Right lobe of liver (tissue), 6 donors: ENCODE data around the gene SORL1. TPM values are rescaled to one million over a fixed set of nuclear protein-coding genes. Genes with fewer than 3 reads are reported as not detected.
A peak's percentile ranks its signal among the peaks of the same experiment; 100 is the strongest.

ENCODE experiments used
- ATAC-seq, 4 donors: fragments of 200-7000 bp; cut with Tn5 transposase; one replicate each; pipeline ENCODE4 v1.9.1; 2020; ENCODE audit warnings: mild to moderate bottlenecking in 4 of 4, moderate library complexity in 4 of 4
- DNase-seq, 3 donors: peaks; one replicate each; pipeline ENCODE4 v3.0.0-alpha.2; 2020
- H3K27ac ChIP-seq, 3 donors: fragments of 200-600 bp; one replicate each; pipeline ENCODE4 v1.8.0; 2022
- H3K27me3 ChIP-seq, 2 donors: fragments of 200-600 bp; one replicate each; pipeline ENCODE4 v1.8.0; 2022
- H3K36me3 ChIP-seq, 4 donors: fragments of 200-600 bp; sonication (generic) in 1 of 4; one replicate each; pipeline versions ENCODE4 v1.5.1 to v1.8.0; 2017 to 2022; ENCODE audit warnings: control low read depth in 1 of 4
- H3K4me1 ChIP-seq, 4 donors: fragments of 200-600 bp; sonication (generic) in 1 of 4; one replicate each; pipeline versions ENCODE4 v1.5.1 to v1.8.0; 2017 to 2022; ENCODE audit warnings: control low read depth in 1 of 4
- H3K4me3 ChIP-seq, 3 donors: fragments of 200-600 bp; one replicate each; pipeline ENCODE4 v1.8.0; 2022
- H3K9me3 ChIP-seq, 4 donors: fragments of 200-600 bp; sonication (generic) in 1 of 4; one replicate each; pipeline versions ENCODE4 v1.5.1 to v1.8.0; 2017 to 2022; ENCODE audit warnings: control low read depth in 1 of 4
- CTCF ChIP-seq, 4 donors: fragments of 200-600 bp in 3 of 4; fragments of 450-650 bp in 1 of 4; IDR thresholded peaks; one replicate each; pipeline versions ENCODE4 v1.5.1 to v1.8.0; 2016 to 2022; ENCODE audit warnings: antibody characterized with exemption in 4 of 4, mild to moderate bottlenecking in 2 of 4
- POLR2A ChIP-seq: fragments of 450-650 bp; IDR thresholded peaks from one replicate; pipeline ENCODE4 v1.6.1; 2017; ENCODE audit warnings: antibody characterized with exemption, mild to moderate bottlenecking
- WGBS: methylation state at CpG from one replicate; pipeline ENCODE4 v1.1.6; 2018; ENCODE audit warnings: low coverage, low lambda C conversion rate; ENCODE audit not compliant: insufficient coverage; ENCODE audit errors: missing lambda C conversion rate; 5-methylcytosine and 5-hydroxymethylcytosine counted together
- intact Hi-C, 2 donors: fragments of 100-400 bp; cut with DNase I; formaldehyde crosslinking; loops; one replicate each; pipeline versions ENCODE4 v1.11.2 to v1.14.1; 2022
- total RNA-seq, 6 experiments: library from RNA; depleted of rRNA in 2 of 6; stranded (reverse); fragments of >200 nt in 2 of 6; fragmentation: NEBNext Ultra II Directional in 3 of 6; extraction: Animal tissue kit (Norgen Biotek cat#: 25700) in 3 of 6; gene quantifications; one replicate each; pipeline versions ENCODE4 v1.1.0 to v1.2.4, GENCODE V29; 2016 to 2023
- donor health status: DM: no; HTN: yes; CAD: no.
- donor health status: DM: no; HTN: no; CAD: no.
- donor health status: DM: no; HTN: no; CAD: no.
- donor health status: DM: no; HTN: yes; CAD: no.
- donor health status: DM: no; HTN: yes; CAD: no.

Gene SORL1
- total RNA-seq, 6 experiments from 2014 or later: 45.2 to 137 (median 73.8) TPM

- H3K9me3 ChIP-seq: no peaks in the 10 kb centered on the region
- ATAC-seq (no peak), DNase-seq (no peak)
- intact Hi-C loops: loop anchor here (5.0 to 10.0 kb wide), 3 partner anchors 542 to 845 kb away; no protein-coding TSS in a partner anchor
- no peaks in the 10 kb centered on the region for H3K27me3 ChIP-seq
- no peak for TF ChIP-seq CTCF (IDR thresholded peaks at IDR 0.05)
- no peak for TF ChIP-seq POLR2A
- no peak overlapping the region for H3K27ac ChIP-seq
- H3K36me3 ChIP-seq: no peaks in the 10 kb centered on the region
- peaks cover 0 to 4% (median 0%) of the 10 kb centered on the region in 4 donors for H3K4me1 ChIP-seq
- WGBS: 82% methylated on average over 3 of the region's 3 CpGs
- H3K4me3 ChIP-seq: no peak overlapping the region
Measured at GRCh38 chr11:121659811-121660210, 207.7 kb downstream of the SORL1 start.

- Histone ChIP-seq H3K4me3 (no peak overlapping the region), H3K27me3 (no peaks in the 10 kb centered on the region), H3K36me3 (no peaks in the 10 kb centered on the region), H3K27ac (no peak overlapping the region), H3K4me1 (no peaks in the 10 kb centered on the region), H3K9me3 (no peaks in the 10 kb centered on the region)
- TF ChIP-seq POLR2A: no peak
- no peak for TF ChIP-seq CTCF (IDR thresholded peaks at IDR 0.05)
- intact Hi-C loops: no loop called here
- peak in 2 of 4 donors; percentile 63 to 64 for ATAC-seq
- WGBS: 74% methylated on average over 4 of the region's 4 CpGs
- DNase-seq: no peak
Measured at GRCh38 chr11:121661880-121662486, 209.9 kb downstream of the SORL1 start.

GRCh38 chr11:121664144-121664543 is 212.0 kb downstream of the SORL1 start:
- DNase-seq (no peak), ATAC-seq (no peak)
- no peak overlapping the region for H3K27ac ChIP-seq
- no peaks in the 10 kb centered on the region for H3K36me3 ChIP-seq
- H3K4me1 ChIP-seq: no peaks in the 10 kb centered on the region
- intact Hi-C loops: no loop called here
- H3K9me3 ChIP-seq: no peaks in the 10 kb centered on the region
- H3K27me3 ChIP-seq: no peaks in the 10 kb centered on the region
- H3K4me3 ChIP-seq: no peak overlapping the region
- TF ChIP-seq POLR2A (no peak), CTCF (IDR thresholded peaks at IDR 0.05) (no peak)

- no peaks in the 10 kb centered on the region for H3K9me3 ChIP-seq
- no peaks in the 10 kb centered on the region for H3K4me1 ChIP-seq
- no peak overlapping the region for H3K4me3 ChIP-seq
- H3K27ac ChIP-seq: no peak overlapping the region
- intact Hi-C loops: no loop called here
- 71% methylated on average over 1 of the region's 6 CpGs for WGBS
- H3K36me3 ChIP-seq: no peaks in the 10 kb centered on the region
- no peak for DNase-seq
- TF ChIP-seq CTCF (IDR thresholded peaks at IDR 0.05): no peak
- TF ChIP-seq POLR2A: no peak
- no peaks in the 10 kb centered on the region for H3K27me3 ChIP-seq
- ATAC-seq: no peak
Measured at GRCh38 chr11:121665206-121665838, 213.2 kb downstream of the SORL1 start.
